HG02970 (cell line): ENCODE data around the gene ALG5.

ENCODE experiments used
- ATAC-seq: cut with Tn5 transposase; IDR thresholded peaks from one replicate; pipeline ENCODE4 v1.9.1; 2021; ENCODE audit warnings: mild to moderate bottlenecking, moderate library complexity, moderate number of reproducible peaks; ENCODE audit not compliant: unreplicated experiment, low FRiP score

The ALG5 gene

GRCh38 chr13:36999054-36999714 lies at the start of gene ALG5:
TSS of gene ALG5 (minus strand) at chr13:36999340. CDS start at chr13:36999300, 40 bp downstream.
- peak; percentile 74 for ATAC-seq

DNA sequence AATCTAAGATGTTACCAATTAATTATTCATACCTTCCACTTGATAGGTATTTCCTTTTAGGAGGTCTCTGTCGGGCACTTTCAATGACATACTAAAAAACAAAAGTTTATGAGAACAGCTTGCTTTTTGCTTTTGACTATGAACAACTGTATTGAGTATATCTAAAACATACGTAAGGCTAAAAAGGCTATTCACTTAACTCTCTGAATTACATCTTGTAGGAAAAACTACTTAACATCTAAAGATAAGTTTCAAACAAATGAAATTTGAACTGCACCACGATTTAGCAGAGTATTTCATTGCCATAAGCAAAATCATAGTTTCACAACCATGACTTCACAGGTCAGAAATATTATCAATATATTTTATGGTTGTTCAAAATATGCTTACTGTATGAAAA lies 48.7 kb upstream of the ALG5 start:
- ATAC-seq, result no peak

DNA sequence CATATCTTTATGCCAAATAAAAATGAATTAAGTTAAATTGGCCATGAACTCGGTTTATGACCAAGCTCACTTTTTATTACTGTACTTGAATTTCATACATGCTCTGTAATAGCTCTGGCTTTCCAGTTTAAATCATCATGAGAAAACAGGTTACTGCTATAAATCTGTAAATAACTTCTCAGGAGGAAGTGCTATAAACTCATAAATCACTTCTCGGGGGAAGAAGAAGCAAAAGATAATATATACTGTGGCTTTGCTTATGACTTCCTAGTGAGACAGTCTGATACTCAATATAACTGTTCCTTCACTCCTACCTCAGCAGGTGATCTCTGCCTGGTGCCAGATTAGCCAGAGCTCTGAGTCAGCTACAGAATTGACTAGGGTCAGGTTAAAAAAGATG lies 47.9 kb upstream of the ALG5 start:
- no peak for ATAC-seq

GRCh38 chr13:37046062-37046461 lies 46.9 kb upstream of the ALG5 start:
- ATAC-seq, result no peak

GRCh38 chr13:37040789-37041188 lies 41.6 kb upstream of the ALG5 start:
- ATAC-seq, result no peak

GRCh38 chr13:37039896-37040295 lies 40.8 kb upstream of the ALG5 start:
- ATAC-seq, result no peak

- no peak for ATAC-seq
Observed at GRCh38 chr13:37037241-37037640, 38.1 kb upstream of the ALG5 start.

GRCh38 chr13:37029617-37030016 lies 30.5 kb upstream of the ALG5 start:
- ATAC-seq, result no peak

DNA sequence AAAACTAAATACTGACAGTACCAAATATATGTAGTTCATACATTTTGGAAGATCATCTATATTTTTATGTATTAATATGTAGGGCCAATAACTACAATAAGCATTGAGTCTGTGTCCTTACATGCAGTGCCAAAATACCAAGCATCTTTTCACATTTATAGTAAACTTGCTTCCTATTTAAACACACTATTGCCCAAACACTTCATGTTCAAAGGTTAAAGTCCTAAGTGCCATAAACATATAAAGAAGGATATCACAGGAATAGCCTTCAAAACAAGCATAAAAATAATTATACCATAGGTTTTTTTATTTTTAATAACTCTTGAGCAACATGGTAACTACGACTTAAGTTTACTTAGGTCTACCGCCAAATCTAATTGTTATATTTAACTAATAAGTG lies 28.5 kb upstream of the ALG5 start:
- no peak for ATAC-seq

DNA sequence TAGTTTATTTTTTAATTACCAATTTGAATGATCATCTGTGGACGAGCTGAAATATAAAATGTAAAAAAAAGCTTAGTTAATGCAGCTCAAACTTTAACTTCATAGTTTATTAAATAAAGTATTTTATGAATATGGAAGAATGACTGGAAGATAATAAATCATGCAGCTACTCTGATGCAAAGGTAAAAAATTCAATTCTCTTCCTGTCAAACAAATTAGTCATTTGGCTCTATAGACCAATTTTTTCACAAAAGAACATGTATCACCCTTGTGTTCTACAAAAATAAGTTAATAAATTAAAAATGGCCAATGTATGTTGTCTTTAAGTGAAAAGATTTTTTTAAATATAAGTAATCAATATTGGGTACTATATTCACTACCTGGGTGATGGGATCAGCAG lies 27.6 kb upstream of the ALG5 start:
- ATAC-seq, result no peak

- ATAC-seq, result no peak
Observed at GRCh38 chr13:37023871-37024270, 24.7 kb upstream of the ALG5 start.

DNA sequence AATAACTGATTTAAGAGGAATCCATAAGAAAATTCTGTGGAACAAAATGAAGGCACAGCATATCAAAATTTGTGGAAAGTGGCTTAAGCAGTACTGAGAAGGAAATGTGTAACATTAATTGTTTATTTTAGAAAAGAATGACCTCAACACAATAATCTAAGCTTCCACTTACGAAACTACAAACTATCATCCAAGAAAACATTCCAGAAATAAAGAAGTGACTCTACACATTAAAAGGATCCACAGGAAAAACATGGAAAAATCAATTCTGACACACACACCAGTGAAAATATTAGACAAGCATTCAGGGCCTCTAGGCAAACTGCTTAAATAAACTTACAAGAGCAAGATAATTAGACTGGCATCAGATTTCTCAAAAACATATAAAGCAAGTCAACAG lies 15.5 kb upstream of the ALG5 start:
- ATAC-seq, result no peak

GRCh38 chr13:37011788-37012187 lies 12.6 kb upstream of the ALG5 start:
- ATAC-seq, result no peak

GRCh38 chr13:37011002-37011401 lies 11.9 kb upstream of the ALG5 start:
- no peak for ATAC-seq

- no peak for ATAC-seq
Observed at GRCh38 chr13:37010424-37010823, 11.3 kb upstream of the ALG5 start.

DNA sequence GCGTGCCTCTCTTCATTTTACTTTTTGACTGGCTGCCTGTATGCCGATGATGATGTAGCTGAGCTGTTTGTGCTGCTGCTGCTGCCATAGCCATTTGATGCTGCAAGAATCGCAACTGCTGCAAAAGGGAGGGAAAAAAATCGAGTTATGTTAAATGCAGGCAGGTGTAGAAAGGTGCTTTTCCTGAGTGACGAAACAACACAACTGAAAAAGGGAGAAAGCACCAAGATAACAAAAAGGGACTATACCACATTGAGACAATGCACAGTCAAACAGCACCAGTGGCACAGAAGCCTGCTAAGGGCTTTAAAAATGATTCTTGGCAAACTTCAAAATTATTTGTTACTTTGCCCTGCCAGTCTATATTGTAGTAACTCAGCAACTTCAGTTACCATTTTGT lies 10.6 kb upstream of the ALG5 start:
- ATAC-seq, result no peak

- no peak for ATAC-seq
Observed at GRCh38 chr13:37001921-37002250, 2.7 kb upstream of the ALG5 start.

GRCh38 chr13:36998624-36999041 lies 507 bp downstream of the ALG5 start:
- no peak for ATAC-seq

DNA sequence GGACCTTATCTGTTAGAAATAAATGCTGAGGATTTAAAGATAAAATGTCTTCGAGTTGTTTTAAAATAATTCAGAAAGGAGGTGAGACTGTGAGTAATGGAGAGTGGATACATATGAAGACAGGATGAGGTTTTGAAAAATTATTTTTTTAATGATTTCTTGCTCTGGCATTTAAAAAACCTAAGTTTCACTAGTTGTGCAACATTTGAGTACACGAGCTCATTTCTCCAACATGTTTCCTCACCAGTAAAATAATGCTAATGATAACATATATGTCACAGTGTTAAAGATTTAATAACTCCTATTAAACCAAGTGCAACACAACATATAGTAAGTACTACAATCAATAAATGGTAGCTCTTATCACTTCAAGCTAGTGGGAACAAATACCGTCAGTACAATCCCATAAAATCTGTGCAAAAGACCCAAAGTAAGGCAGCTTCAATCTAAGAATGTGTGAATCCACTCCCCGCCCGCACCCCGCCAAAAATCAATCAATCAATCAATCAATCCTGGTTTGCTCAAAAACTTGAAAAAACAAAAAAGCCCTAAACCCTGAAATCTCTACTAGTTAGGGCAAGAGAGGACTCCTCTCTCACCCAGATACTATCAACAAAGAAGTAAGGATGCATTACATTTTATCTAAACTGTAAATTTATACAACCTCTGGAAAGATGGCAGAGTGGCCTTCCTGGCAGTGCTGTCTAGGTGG lies 1.3 kb downstream of the ALG5 start:
- no peak for ATAC-seq

DNA sequence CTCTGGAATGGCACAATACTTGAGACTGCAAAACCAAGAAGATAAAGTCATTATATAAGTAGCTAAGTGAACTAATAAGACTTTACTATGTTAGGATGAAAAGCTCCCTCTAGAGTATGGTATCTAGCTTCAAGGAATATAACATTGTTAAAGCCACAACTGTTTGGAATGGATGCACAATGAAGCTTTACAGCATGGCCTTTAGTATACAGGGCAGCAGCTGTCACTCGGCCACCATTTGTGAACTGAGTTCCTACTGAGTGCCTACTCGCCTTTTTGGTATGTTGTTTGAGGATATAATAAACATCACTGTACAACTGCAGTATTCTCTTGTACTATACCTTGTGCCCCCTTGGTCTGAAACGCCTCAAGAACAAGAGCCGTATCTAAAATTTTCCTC lies 6.8 kb downstream of the ALG5 start:
- ATAC-seq, result no peak

DNA sequence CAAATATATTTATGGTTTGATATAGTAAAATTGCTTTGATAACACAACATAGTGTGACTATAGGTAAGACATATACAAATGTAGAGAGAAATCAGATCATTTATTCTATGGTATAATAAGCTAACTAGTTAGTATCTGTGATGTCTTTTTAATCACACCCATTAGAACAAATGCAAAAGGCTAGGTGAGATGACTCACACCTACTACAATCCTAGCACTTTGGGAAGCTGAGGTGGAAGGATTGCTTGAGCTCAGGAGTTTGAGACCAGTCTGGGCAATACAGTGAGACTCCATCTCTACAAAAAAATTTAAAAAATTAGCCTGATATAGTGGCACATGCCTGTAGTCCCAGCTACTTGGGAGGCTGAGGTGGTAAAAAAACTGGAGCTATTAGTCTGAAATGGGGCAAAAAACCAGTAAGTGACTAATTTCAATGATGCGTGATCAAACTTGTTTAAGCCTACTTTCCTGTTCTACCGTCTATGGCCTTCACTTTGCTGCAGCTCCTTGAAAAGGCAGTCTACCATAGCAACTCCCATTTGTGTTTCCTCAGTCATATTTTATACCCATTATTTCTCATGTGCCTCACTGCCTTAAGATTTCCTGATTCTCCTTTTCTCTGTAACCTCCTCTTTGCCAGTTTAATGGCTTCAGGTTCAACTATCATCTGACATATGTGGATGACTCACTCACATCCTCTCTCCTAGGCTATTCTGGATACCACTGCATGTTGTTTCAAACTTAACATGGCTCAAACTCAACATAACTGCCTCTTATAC lies 12.5 kb downstream of the ALG5 start:
- ATAC-seq, result no peak
